GM20000 (cell line): ENCODE results near the gene SPSB1.

Experiments used
- DNase-seq: peaks from one replicate; pipeline ENCODE4 v3.0.0; 2012; ENCODE audit warnings: low spot score
- TF ChIP-seq, protein P1 (sequence below): IDR thresholded peaks from 2 replicates; pipeline ENCODE4 v1.5.1; 2012; ENCODE audit warnings: mild to moderate bottlenecking, control low read depth; ENCODE audit errors: extremely low read depth, missing control alignments

The SPSB1 gene

DNA sequence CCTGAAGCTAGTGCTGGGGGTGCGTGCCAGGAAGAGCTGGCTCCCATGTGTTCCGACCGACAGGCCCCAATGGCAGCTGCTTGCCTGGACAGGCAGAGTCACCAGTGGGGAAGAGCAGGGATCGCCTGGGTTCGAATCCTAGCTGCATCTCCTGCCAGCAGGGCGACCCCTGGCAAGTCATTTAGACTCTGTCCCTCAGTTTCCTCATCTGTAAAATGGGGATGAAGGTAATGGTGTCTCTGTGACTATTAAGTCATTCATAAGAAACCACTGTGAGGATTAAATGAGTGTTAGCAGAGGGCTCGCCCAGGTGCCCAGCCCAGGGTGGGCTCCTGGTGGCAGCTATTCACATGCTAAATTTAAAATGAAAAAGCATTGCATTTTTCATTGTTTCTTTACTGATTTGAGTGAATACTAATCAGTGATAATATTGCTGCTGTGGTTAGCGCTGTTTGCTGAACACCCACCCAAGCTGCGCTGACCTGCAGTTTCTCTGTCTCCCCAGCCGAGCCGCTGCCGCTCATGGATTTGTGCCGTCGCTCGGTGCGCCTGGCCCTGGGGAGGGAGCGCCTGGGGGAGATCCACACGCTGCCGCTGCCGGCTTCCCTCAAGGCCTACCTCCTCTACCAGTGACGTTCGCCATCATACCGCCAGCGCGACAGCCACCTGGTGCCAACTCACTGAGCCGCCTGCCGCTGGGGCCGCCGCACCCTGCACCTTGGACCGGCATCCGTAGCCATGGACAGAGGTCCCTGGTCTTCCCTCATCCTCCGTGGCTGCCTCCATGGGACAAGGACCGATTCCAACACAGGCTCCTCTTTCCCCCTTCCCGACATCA lies 74.5 kb downstream of the SPSB1 start:
- TF ChIP-seq, protein P1, sequence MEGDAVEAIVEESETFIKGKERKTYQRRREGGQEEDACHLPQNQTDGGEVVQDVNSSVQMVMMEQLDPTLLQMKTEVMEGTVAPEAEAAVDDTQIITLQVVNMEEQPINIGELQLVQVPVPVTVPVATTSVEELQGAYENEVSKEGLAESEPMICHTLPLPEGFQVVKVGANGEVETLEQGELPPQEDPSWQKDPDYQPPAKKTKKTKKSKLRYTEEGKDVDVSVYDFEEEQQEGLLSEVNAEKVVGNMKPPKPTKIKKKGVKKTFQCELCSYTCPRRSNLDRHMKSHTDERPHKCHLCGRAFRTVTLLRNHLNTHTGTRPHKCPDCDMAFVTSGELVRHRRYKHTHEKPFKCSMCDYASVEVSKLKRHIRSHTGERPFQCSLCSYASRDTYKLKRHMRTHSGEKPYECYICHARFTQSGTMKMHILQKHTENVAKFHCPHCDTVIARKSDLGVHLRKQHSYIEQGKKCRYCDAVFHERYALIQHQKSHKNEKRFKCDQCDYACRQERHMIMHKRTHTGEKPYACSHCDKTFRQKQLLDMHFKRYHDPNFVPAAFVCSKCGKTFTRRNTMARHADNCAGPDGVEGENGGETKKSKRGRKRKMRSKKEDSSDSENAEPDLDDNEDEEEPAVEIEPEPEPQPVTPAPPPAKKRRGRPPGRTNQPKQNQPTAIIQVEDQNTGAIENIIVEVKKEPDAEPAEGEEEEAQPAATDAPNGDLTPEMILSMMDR = no peak
- no peak for DNase-seq

DNA sequence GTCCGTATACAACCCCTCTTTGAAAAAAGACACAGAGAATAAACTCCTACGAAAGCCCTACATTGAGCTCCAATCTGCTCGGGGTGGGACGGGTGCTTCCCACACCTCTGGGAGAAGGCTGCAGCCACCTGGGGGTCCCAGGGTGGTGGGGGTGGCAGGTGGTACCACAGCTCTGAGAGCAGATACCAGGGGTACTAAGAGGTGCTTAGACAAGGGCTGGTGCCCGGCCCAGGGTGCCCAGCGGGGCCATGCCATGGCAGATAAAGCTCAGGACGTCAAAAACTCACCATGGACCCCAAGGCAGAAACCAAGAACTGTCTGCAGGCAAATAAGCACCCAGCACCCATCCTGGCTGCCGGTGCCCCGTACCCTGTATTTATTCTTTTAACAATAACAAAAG lies 75.1 kb downstream of the SPSB1 start:
- TF ChIP-seq, protein P1 = no peak

DNA sequence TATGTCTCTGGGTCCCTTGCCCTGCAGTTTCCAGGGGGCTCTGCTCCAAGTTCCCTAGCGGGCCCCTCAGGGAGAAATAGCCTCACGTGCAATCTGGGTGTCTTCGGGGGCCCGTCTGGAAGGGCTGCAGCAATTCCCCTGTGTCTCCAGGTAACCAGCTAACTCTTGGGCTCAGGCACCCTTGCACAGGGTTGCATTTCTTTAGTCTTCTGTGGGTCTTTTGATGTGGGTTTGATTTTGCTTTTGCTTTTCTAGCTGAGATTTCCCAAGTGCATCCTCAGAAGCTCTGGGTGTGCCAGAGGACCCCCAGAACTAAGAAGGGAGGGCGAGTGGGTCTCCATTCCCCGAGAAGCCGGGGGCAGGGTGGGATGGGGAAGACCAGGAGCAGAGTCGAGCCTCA lies 75.7 kb downstream of the SPSB1 start:
- DNase-seq = no peak
- TF ChIP-seq, protein P1 = no peak

More for the DNA sequence above, 75.1 kb downstream of the SPSB1 start:
- DNase-seq = no peak

- TF ChIP-seq, protein P1 = no peak
These were observed 77.5 kb downstream of the SPSB1 start for GRCh38 chr1:9369964-9370788.

DNA sequence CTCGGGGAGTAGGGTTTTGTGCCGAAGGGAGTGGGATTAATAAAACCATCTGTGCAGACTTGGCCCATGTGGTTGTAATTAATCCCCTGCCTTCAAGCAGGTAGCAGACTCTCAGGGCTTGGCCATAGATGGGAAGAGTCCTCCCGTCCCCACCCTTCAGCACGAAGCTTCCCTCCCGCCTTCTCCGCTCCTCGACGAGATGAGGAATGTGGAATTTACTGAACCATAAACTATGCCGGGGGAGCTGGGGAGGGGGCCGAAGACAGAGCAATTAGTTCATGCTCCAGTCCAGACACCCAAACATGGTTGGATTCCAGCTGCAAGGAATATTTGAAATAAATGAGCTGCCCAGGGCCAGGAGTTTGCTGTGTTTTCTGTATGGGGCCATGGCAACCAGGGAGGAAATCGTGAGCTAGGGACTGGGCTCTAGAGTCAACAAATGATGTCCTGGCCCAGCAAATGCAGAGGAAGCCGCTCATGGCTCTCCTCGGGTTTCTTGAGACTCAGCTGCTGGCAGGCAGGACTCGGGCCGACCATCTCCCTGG lies 78.8 kb downstream of the SPSB1 start:
- DNase-seq = no peak
- TF ChIP-seq, protein P1 = no peak

More at GRCh38 chr1:9369964-9370788, 77.5 kb downstream of the SPSB1 start:
- DNase-seq = no peak

DNA sequence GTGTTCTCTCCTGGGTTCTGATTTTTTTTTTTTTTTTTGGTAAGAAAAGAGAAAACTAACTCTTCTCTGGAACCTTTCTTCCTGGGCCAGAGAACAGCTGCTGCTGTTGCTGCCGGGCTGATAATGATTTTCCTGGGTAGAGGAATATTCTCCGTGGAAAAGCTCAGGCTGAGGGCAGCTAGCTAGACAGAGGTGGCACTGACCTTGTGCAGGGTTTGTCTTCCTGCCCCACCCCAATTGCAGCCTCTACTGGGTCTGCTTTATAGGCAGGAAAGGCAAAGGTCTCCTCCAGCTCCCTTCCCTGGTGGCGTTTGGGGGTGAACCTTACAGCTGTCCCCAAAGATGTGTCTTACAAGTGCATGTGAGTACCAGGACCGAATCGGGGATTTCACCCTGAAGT lies 79.3 kb downstream of the SPSB1 start:
- TF ChIP-seq, protein P1 = no peak
- DNase-seq = no peak

DNA sequence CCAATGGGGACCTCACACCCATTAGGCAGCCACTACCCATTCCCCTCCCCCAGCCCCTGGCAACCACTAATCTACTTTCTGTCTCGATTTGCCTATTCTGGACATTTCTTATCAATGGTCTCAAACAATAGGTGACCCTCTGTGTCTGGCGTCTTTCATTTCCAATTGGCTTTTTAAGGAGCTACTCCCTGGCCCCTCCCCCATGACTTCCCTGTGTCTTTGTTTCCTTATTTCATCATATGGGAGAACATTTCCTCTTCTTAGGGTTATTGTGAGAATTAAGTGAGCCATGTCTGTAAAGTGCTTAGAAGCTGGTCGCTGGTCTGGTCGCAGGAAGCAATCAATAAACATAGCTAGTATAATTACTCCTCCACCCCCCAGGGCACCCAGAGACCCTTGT lies 80.9 kb downstream of the SPSB1 start:
- TF ChIP-seq, protein P1 = no peak
- DNase-seq = no peak
